ENCODE results near the gene LCE1D.
A peak's percentile ranks its signal among the peaks of the same experiment; 100 is the strongest.

LCE1D gene

GRCh38 chr1:152786077-152786476, 10.4 kb upstream of the LCE1D start, which contains the start of gene LCE1E:
TSS of gene LCE1E (plus strand) at chr1:152786257. CDS start at chr1:152787300, 1,043 bp downstream.
- Histone ChIP-seq H3K4me2 (ENCODE audit: insufficient read depth, low read length, poor library complexity, severe bottlenecking) (no peak within 1 kb of the TSS), H2BK120ac (ENCODE audit: low read depth, low read length) (no peak within 1 kb of the TSS)

DNA sequence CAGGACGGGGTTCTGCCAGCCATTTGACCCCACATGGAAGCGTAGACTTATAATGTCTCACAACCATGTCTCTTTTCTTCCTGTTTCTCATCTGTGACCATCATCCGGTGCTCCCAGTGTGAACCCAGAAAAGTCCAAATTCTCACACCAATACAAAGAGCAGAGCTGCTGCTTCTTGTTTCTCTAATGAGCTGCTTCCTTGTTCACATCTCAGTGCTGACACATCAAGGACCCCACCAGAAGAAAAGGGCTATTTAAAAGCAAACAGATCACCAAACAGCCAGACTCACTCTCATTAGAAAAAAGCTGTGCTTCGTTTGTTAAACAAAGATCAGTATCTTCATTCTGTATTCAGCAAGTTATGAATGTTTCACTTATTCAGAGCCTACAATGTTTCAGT, 835 bp upstream of the LCE1D start:
- no peaks in the 10 kb centered on the region for H3K27me3 ChIP-seq (ENCODE audit: control insufficient read depth in 3 of 3, insufficient read depth in 3 of 3, low read depth in 1 of 3, low read length in 3 of 3)
- H3K36me3 ChIP-seq (replicated peaks in 1 of 2; ENCODE audit: control insufficient read depth in 2 of 2, insufficient read depth in 2 of 2, low read length in 2 of 2), result no peaks in the 10 kb centered on the region
- H2AFZ ChIP-seq (ENCODE audit: low read length), result no peak overlapping the region
- H3K4me2 ChIP-seq (ENCODE audit: insufficient read depth, low read length, poor library complexity, severe bottlenecking), result no peak overlapping the region
- H3K4ac ChIP-seq (ENCODE audit: low read length), result no peak overlapping the region
- no peak overlapping the region for H2BK5ac ChIP-seq (ENCODE audit: low read length)
- H3K4me3 ChIP-seq (ENCODE audit: low read length in 2 of 2), result no peak overlapping the region
- H3K14ac ChIP-seq (ENCODE audit: low read length), result no peak overlapping the region
- H3K9ac ChIP-seq (ENCODE audit: low read depth, low read length, poor library complexity), result no peak overlapping the region
- H4K91ac ChIP-seq (ENCODE audit: low read depth, low read length, poor library complexity), result no peak overlapping the region
- H3K18ac ChIP-seq (ENCODE audit: low read length), result no peak overlapping the region
- peaks cover 0 to 3% of the 10 kb centered on the region in 2 donors for H3K9me3 ChIP-seq (replicated peaks in 1 of 2; ENCODE audit: control insufficient read depth in 2 of 2, insufficient read depth in 1 of 2, low read depth in 1 of 2, low read length in 2 of 2)
- no peak overlapping the region for H2BK12ac ChIP-seq (ENCODE audit: low read length)
- H3K27ac ChIP-seq (replicated peaks; ENCODE audit: low read length), result no peak overlapping the region
- H3K79me1 ChIP-seq (ENCODE audit: low read depth, low read length), result no peaks in the 10 kb centered on the region
- no CpG with 5 or more reads among the region's 4 CpGs for WGBS, 2 donors (ENCODE audit: extremely low coverage in 2 of 2, insufficient read length in 2 of 2, insufficient replicate concordance in 1 of 2)
- no peak overlapping the region for H2BK120ac ChIP-seq (ENCODE audit: low read depth, low read length)
- DNase-seq (ENCODE audit: low spot score), result no peak
- H4K8ac ChIP-seq (ENCODE audit: low read depth, low read length), result no peak overlapping the region
- no peak overlapping the region for H2BK15ac ChIP-seq (ENCODE audit: low read length)
- no peaks in the 10 kb centered on the region for H3K4me1 ChIP-seq (ENCODE audit: control insufficient read depth in 2 of 2, insufficient read depth in 1 of 2, low read depth in 1 of 2, low read length in 2 of 2)
- H2AK5ac ChIP-seq (ENCODE audit: low read depth, low read length), result no peak overlapping the region
- no peak overlapping the region for H3K23ac ChIP-seq (ENCODE audit: low read depth, low read length, poor library complexity)

More at GRCh38 chr1:152786077-152786476, 10.4 kb upstream of the LCE1D start, which contains the start of gene LCE1E:
- no peak within 1 kb of the TSS for H3K14ac ChIP-seq (ENCODE audit: low read length)
- H2BK5ac ChIP-seq (ENCODE audit: low read length), result no peak within 1 kb of the TSS
- no peak within 1 kb of the TSS for H3K27ac ChIP-seq (replicated peaks; ENCODE audit: low read length)
- H3K9ac ChIP-seq (ENCODE audit: low read depth, low read length, poor library complexity), result no peak within 1 kb of the TSS
- H3K4ac ChIP-seq (ENCODE audit: low read length), result no peak within 1 kb of the TSS
- no peak within 1 kb of the TSS for H4K8ac ChIP-seq (ENCODE audit: low read depth, low read length)
- no peak within 1 kb of the TSS for H2BK15ac ChIP-seq (ENCODE audit: low read length)
- peak within 1 kb of the TSS; percentile 22 for H2AFZ ChIP-seq (ENCODE audit: low read length)
- H3K79me1 ChIP-seq (ENCODE audit: low read depth, low read length), result no peaks in the 10 kb centered on the region
- WGBS, 2 donors (ENCODE audit: extremely low coverage in 2 of 2, insufficient read length in 2 of 2, insufficient replicate concordance in 1 of 2), result no CpG with 5 or more reads among the region's 2 CpGs
- no peak within 1 kb of the TSS for H3K23ac ChIP-seq (ENCODE audit: low read depth, low read length, poor library complexity)
- H3K4me3 ChIP-seq (ENCODE audit: low read length in 2 of 2), result no peak within 1 kb of the TSS
- no peak within 1 kb of the TSS for H2BK12ac ChIP-seq (ENCODE audit: low read length)
- peaks cover 0 to 6% (median 0%) of the 10 kb centered on the region in 3 experiments for H3K27me3 ChIP-seq (ENCODE audit: control insufficient read depth in 3 of 3, insufficient read depth in 3 of 3, low read depth in 1 of 3, low read length in 3 of 3)
- H3K18ac ChIP-seq (ENCODE audit: low read length), result no peak within 1 kb of the TSS
- no peak within 1 kb of the TSS for H2AK5ac ChIP-seq (ENCODE audit: low read depth, low read length)
- H3K36me3 ChIP-seq (replicated peaks in 1 of 2; ENCODE audit: control insufficient read depth in 2 of 2, insufficient read depth in 2 of 2, low read length in 2 of 2), result no peaks in the 10 kb centered on the region
- H3K4me1 ChIP-seq (ENCODE audit: control insufficient read depth in 2 of 2, insufficient read depth in 1 of 2, low read depth in 1 of 2, low read length in 2 of 2), result no peaks in the 10 kb centered on the region
- DNase-seq (ENCODE audit: low spot score), result no peak
- peaks cover 0 to 17% of the 10 kb centered on the region in 2 donors for H3K9me3 ChIP-seq (replicated peaks in 1 of 2; ENCODE audit: control insufficient read depth in 2 of 2, insufficient read depth in 1 of 2, low read depth in 1 of 2, low read length in 2 of 2)
- H4K91ac ChIP-seq (ENCODE audit: low read depth, low read length, poor library complexity), result no peak within 1 kb of the TSS

- Histone ChIP-seq H3K4me3 (ENCODE audit: low read length in 2 of 2) (no peak overlapping the region), H2BK5ac (ENCODE audit: low read length) (no peak overlapping the region), H3K36me3 (replicated peaks in 1 of 2; ENCODE audit: control insufficient read depth in 2 of 2, insufficient read depth in 2 of 2, low read length in 2 of 2) (no peaks in the 10 kb centered on the region), H4K91ac (ENCODE audit: low read depth, low read length, poor library complexity) (no peak overlapping the region), H3K9me3 (replicated peaks in 1 of 2; ENCODE audit: control insufficient read depth in 2 of 2, insufficient read depth in 1 of 2, low read depth in 1 of 2, low read length in 2 of 2) (peaks cover 0 to 17% of the 10 kb centered on the region in 2 donors), H3K79me1 (ENCODE audit: low read depth, low read length) (no peaks in the 10 kb centered on the region), H3K4me1 (ENCODE audit: control insufficient read depth in 2 of 2, insufficient read depth in 1 of 2, low read depth in 1 of 2, low read length in 2 of 2) (no peaks in the 10 kb centered on the region), H3K14ac (ENCODE audit: low read length) (no peak overlapping the region), H3K27me3 (ENCODE audit: control insufficient read depth in 3 of 3, insufficient read depth in 3 of 3, low read depth in 1 of 3, low read length in 3 of 3) (no peaks in the 10 kb centered on the region), H2BK15ac (ENCODE audit: low read length) (no peak overlapping the region), H2AK5ac (ENCODE audit: low read depth, low read length) (no peak overlapping the region), H4K8ac (ENCODE audit: low read depth, low read length) (no peak overlapping the region), H2AFZ (ENCODE audit: low read length) (no peak overlapping the region), H3K4ac (ENCODE audit: low read length) (no peak overlapping the region), H3K18ac (ENCODE audit: low read length) (no peak overlapping the region), H2BK12ac (ENCODE audit: low read length) (no peak overlapping the region), H3K9ac (ENCODE audit: low read depth, low read length, poor library complexity) (no peak overlapping the region), H2BK120ac (ENCODE audit: low read depth, low read length) (no peak overlapping the region), H3K4me2 (ENCODE audit: insufficient read depth, low read length, poor library complexity, severe bottlenecking) (no peak overlapping the region), H3K27ac (replicated peaks; ENCODE audit: low read length) (no peak overlapping the region), H3K23ac (ENCODE audit: low read depth, low read length, poor library complexity) (no peak overlapping the region)
- no peak for DNase-seq (ENCODE audit: low spot score)
- WGBS, 2 donors (ENCODE audit: extremely low coverage in 2 of 2, insufficient read length in 2 of 2, insufficient replicate concordance in 1 of 2), result no CpG with 5 or more reads among the region's 1 CpG
Observed at GRCh38 chr1:152801333-152801732, 4.8 kb downstream of the LCE1D start.

DNA sequence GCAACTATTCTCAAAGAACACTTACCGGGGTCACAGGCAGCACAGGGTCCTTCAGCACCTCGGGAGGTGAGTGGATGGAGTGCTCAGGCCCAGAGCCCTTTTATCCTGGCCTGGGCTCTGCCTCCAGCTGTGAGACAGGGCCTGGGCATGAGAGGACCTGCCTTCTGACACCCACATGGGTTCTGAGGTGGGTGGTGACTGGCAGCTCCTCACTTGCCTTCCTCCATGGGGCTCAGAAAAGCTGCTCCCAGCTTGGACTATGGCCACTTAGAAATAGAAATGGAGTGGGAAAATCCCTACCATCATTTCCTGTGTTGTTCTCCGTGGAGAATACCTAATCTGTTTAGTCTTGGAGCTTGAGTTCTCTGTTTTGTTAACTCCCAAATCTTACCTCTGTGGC, 10.1 kb downstream of the LCE1D start, which contains the start of gene LCE1C:
LCE1C (minus strand) TSS at position 76 of the 400 bp plus-strand sequence. CDS start 1,173 bp downstream, outside the sequence.
- Histone ChIP-seq H4K8ac (ENCODE audit: low read depth, low read length) (no peak within 1 kb of the TSS), H3K14ac (ENCODE audit: low read length) (no peak within 1 kb of the TSS), H3K4me2 (ENCODE audit: insufficient read depth, low read length, poor library complexity, severe bottlenecking) (no peak within 1 kb of the TSS), H3K23ac (ENCODE audit: low read depth, low read length, poor library complexity) (no peak within 1 kb of the TSS), H3K9ac (ENCODE audit: low read depth, low read length, poor library complexity) (peak within 1 kb of the TSS; percentile 21), H3K4me1 (ENCODE audit: control insufficient read depth in 2 of 2, insufficient read depth in 1 of 2, low read depth in 1 of 2, low read length in 2 of 2) (no peaks in the 10 kb centered on the region), H3K9me3 (replicated peaks in 1 of 2; ENCODE audit: control insufficient read depth in 2 of 2, insufficient read depth in 1 of 2, low read depth in 1 of 2, low read length in 2 of 2) (peaks cover 0 to 21% of the 10 kb centered on the region in 2 donors), H2AK5ac (ENCODE audit: low read depth, low read length) (no peak within 1 kb of the TSS), H4K91ac (ENCODE audit: low read depth, low read length, poor library complexity) (no peak within 1 kb of the TSS), H3K4me3 (ENCODE audit: low read length in 2 of 2) (no peak within 1 kb of the TSS), H3K36me3 (replicated peaks in 1 of 2; ENCODE audit: control insufficient read depth in 2 of 2, insufficient read depth in 2 of 2, low read length in 2 of 2) (no peaks in the 10 kb centered on the region), H2BK120ac (ENCODE audit: low read depth, low read length) (no peak within 1 kb of the TSS), H2AFZ (ENCODE audit: low read length) (no peak within 1 kb of the TSS), H2BK15ac (ENCODE audit: low read length) (no peak within 1 kb of the TSS), H3K27me3 (ENCODE audit: control insufficient read depth in 3 of 3, insufficient read depth in 3 of 3, low read depth in 1 of 3, low read length in 3 of 3) (peaks cover 0 to 2% (median 0%) of the 10 kb centered on the region in 3 experiments), H3K18ac (ENCODE audit: low read length) (no peak within 1 kb of the TSS), H2BK12ac (ENCODE audit: low read length) (no peak within 1 kb of the TSS), H3K4ac (ENCODE audit: low read length) (no peak within 1 kb of the TSS), H3K27ac (replicated peaks; ENCODE audit: low read length) (no peak within 1 kb of the TSS), H2BK5ac (ENCODE audit: low read length) (no peak within 1 kb of the TSS), H3K79me1 (ENCODE audit: low read depth, low read length) (no peaks in the 10 kb centered on the region)
- no CpG with 5 or more reads among the region's 3 CpGs for WGBS, 2 donors (ENCODE audit: extremely low coverage in 2 of 2, insufficient read length in 2 of 2, insufficient replicate concordance in 1 of 2)
- DNase-seq (ENCODE audit: low spot score), result no peak

Measured in neuronal stem cell (in vitro differentiated cells).